Measurements from ENCODE around the gene COBL. TPM values are rescaled to one million over a fixed set of nuclear protein-coding genes. Genes with fewer than 3 reads are reported as not detected.

COBL gene
- total RNA-seq, 1 donor from 2014 or later: 0.05 TPM

- TF ChIP-seq, protein P1, sequence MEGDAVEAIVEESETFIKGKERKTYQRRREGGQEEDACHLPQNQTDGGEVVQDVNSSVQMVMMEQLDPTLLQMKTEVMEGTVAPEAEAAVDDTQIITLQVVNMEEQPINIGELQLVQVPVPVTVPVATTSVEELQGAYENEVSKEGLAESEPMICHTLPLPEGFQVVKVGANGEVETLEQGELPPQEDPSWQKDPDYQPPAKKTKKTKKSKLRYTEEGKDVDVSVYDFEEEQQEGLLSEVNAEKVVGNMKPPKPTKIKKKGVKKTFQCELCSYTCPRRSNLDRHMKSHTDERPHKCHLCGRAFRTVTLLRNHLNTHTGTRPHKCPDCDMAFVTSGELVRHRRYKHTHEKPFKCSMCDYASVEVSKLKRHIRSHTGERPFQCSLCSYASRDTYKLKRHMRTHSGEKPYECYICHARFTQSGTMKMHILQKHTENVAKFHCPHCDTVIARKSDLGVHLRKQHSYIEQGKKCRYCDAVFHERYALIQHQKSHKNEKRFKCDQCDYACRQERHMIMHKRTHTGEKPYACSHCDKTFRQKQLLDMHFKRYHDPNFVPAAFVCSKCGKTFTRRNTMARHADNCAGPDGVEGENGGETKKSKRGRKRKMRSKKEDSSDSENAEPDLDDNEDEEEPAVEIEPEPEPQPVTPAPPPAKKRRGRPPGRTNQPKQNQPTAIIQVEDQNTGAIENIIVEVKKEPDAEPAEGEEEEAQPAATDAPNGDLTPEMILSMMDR (conservative IDR thresholded peaks at IDR 0.05): no peak
- Mint-ChIP-seq H3K27me3 (ENCODE audit: low read depth) (peaks cover 14% of the 10 kb centered on the region), H3K4me1 (peaks cover 18% of the 10 kb centered on the region), H3K36me3 (ENCODE audit: low read depth) (no peaks in the 10 kb centered on the region), H3K9me3 (no peaks in the 10 kb centered on the region), H3K4me3 (no peak overlapping the region), H3K27ac (ENCODE audit: unreplicated experiment) (no peak overlapping the region)
- no peak for DNase-seq (ENCODE audit: low read depth, low spot score)
Measured at GRCh38 chr7:51278797-51279196, 37.8 kb downstream of the COBL start.

- no peaks in the 10 kb centered on the region for H3K36me3 Mint-ChIP-seq (ENCODE audit: low read depth)
- H3K9me3 Mint-ChIP-seq: no peaks in the 10 kb centered on the region
- no peak overlapping the region for H3K4me3 Mint-ChIP-seq
- TF ChIP-seq, protein P1 (conservative IDR thresholded peaks at IDR 0.05): no peak
- no peak overlapping the region for H3K27ac Mint-ChIP-seq (ENCODE audit: unreplicated experiment)
- H3K4me1 Mint-ChIP-seq: peaks cover 18% of the 10 kb centered on the region
- DNase-seq (ENCODE audit: low read depth, low spot score): no peak
- peaks cover 14% of the 10 kb centered on the region for H3K27me3 Mint-ChIP-seq (ENCODE audit: low read depth)
Measured at GRCh38 chr7:51276967-51277366, 39.6 kb downstream of the COBL start.

GRCh38 chr7:51276091-51276605 lies 40.5 kb downstream of the COBL start:
- Mint-ChIP-seq H3K4me3 (no peak overlapping the region), H3K4me1 (peaks cover 18% of the 10 kb centered on the region), H3K36me3 (ENCODE audit: low read depth) (no peaks in the 10 kb centered on the region), H3K27me3 (ENCODE audit: low read depth) (peaks cover 14% of the 10 kb centered on the region), H3K9me3 (no peaks in the 10 kb centered on the region), H3K27ac (ENCODE audit: unreplicated experiment) (no peak overlapping the region)
- TF ChIP-seq, protein P1 (conservative IDR thresholded peaks at IDR 0.05): no peak
- DNase-seq (ENCODE audit: low read depth, low spot score): no peak

DNA sequence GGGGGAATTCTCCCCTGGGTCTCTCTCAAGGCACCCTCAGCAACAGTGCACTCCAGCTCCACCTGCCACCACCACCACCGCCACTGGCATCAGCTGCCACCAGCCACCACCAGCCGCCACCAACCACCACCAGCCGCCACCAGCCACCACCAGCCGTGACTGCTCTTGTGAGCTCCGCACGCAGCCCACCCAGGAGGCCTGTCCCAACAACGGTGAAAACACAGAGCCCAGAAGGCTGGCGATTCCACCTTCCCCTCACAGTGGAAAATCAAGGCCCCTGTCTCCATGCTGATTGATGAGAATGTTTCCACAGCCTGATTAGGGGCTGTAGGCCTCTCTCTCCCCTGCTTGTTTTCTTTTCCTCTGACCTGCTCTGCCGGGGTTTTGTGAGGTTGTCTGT lies 41.1 kb downstream of the COBL start:
- no peak for DNase-seq (ENCODE audit: low read depth, low spot score)
- no peak overlapping the region for H3K4me3 Mint-ChIP-seq
- no peaks in the 10 kb centered on the region for H3K9me3 Mint-ChIP-seq
- TF ChIP-seq, protein P1 (conservative IDR thresholded peaks at IDR 0.05): no peak
- no peaks in the 10 kb centered on the region for H3K36me3 Mint-ChIP-seq (ENCODE audit: low read depth)
- no peak overlapping the region for H3K27ac Mint-ChIP-seq (ENCODE audit: unreplicated experiment)
- peaks cover 14% of the 10 kb centered on the region for H3K27me3 Mint-ChIP-seq (ENCODE audit: low read depth)
- H3K4me1 Mint-ChIP-seq: peaks cover 18% of the 10 kb centered on the region

DNA sequence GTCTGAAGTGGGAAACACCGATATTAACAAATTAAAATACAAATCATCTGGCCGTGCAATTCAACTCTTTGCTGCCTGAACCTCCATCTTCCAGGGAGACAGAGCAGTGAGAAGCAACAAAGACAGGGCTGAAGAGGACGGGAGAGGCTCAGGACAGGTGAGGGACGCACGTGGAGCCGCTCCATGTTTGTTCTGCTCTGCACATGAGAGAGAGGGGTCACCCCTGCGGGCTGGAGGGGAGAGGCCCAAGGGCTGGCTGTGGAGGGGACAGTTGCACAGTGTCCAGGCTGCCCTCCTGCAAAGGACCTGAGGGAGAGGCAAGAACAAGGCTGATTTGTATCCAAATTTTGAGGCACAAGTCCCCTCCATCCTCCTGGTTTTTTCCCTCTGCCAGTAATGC lies 41.7 kb downstream of the COBL start:
- no peaks in the 10 kb centered on the region for H3K9me3 Mint-ChIP-seq
- no peaks in the 10 kb centered on the region for H3K36me3 Mint-ChIP-seq (ENCODE audit: low read depth)
- DNase-seq (ENCODE audit: low read depth, low spot score): no peak
- peaks cover 14% of the 10 kb centered on the region for H3K27me3 Mint-ChIP-seq (ENCODE audit: low read depth)
- TF ChIP-seq, protein P1 (conservative IDR thresholded peaks at IDR 0.05): no peak
- H3K27ac Mint-ChIP-seq (ENCODE audit: unreplicated experiment): no peak overlapping the region
- H3K4me1 Mint-ChIP-seq: peaks cover 18% of the 10 kb centered on the region
- H3K4me3 Mint-ChIP-seq: no peak overlapping the region

Data from neural crest cell (in vitro differentiated cells).